Hematopoietic multipotent progenitor cell treated with erythropoietin and hydrocortisone succinate and interleukin-3 and kit ligand, for 4 days (in vitro differentiated cells): ENCODE data around the gene ATG12.
"Not testable (repeated sequence)": the region's sequence is repeated elsewhere in the genome, so short reads cannot be mapped to it uniquely, and the experiment has no call there.

Experiments used
- DNase-seq: peaks from one replicate; pipeline ENCODE4 v3.0.0-alpha.2; 2015

ATG12 gene

GRCh38 chr5:115842089-115842935 lies 947 bp upstream of the ATG12 start:
- DNase-seq: no peak

GRCh38 chr5:115840873-115841272 lies 492 bp downstream of the ATG12 start:
- DNase-seq: no peak

GRCh38 chr5:115838885-115839518 lies 2.4 kb downstream of the ATG12 start:
- DNase-seq: peak; percentile 88

GRCh38 chr5:115835481-115835880 lies 5.9 kb downstream of the ATG12 start:
- DNase-seq: no peak

- peak; percentile 77 for DNase-seq
Measured at GRCh38 chr5:115831163-115831768, 10.1 kb downstream of the ATG12 start.

GRCh38 chr5:115829913-115830312 lies 11.5 kb downstream of the ATG12 start:
- DNase-seq: no peak

GRCh38 chr5:115825948-115826347 lies 15.4 kb downstream of the ATG12 start:
- DNase-seq: no peak

GRCh38 chr5:115824983-115825382 lies 16.4 kb downstream of the ATG12 start:
- not testable (repeated sequence) for DNase-seq

GRCh38 chr5:115820846-115821245 lies 20.5 kb downstream of the ATG12 start:
- no peak for DNase-seq

GRCh38 chr5:115818821-115819220 lies 22.5 kb downstream of the ATG12 start:
- DNase-seq: no peak

- DNase-seq: no peak
Measured at GRCh38 chr5:115817386-115817785, 24.0 kb downstream of the ATG12 start.

- DNase-seq: peak; percentile 55
Measured at GRCh38 chr5:115816226-115817081, 24.9 kb downstream of the ATG12 start, which contains the start of gene CDO1. Gene CDO1, minus strand, starts transcription at chr5:115816659. Its CDS starts 262 bp downstream, at chr5:115816397.

GRCh38 chr5:115815693-115816225 lies 25.6 kb downstream of the ATG12 start:
- no peak for DNase-seq

- no peak for DNase-seq
Measured at GRCh38 chr5:115815006-115815692, 26.2 kb downstream of the ATG12 start.

GRCh38 chr5:115813719-115814118 lies 27.6 kb downstream of the ATG12 start:
- DNase-seq: no peak

- DNase-seq: no peak
Measured at GRCh38 chr5:115812372-115812771, 29.0 kb downstream of the ATG12 start.

- DNase-seq: no peak
Measured at GRCh38 chr5:115811406-115811805, 30.0 kb downstream of the ATG12 start.

- DNase-seq: no peak
Measured at GRCh38 chr5:115810761-115811160, 30.6 kb downstream of the ATG12 start.

- no peak for DNase-seq
Measured at GRCh38 chr5:115809946-115810345, 31.4 kb downstream of the ATG12 start.

- not testable (repeated sequence) for DNase-seq
Measured at GRCh38 chr5:115808066-115808465, 33.3 kb downstream of the ATG12 start.

- no peak for DNase-seq
Measured at GRCh38 chr5:115807654-115808052, 33.7 kb downstream of the ATG12 start.
